Stimulated activated CD8-positive, alpha-beta memory T cell treated with anti-CD3 and anti-CD28 coated beads, Interleukin-2, amount 100 ng/mL, for 1 hour (primary cell): ENCODE measurements around the gene SOAT2.
"Not testable (repeated sequence)": the region's sequence is repeated elsewhere in the genome, so short reads cannot be mapped to it uniquely, and the experiment has no call there.

Experiments used
- DNase-seq, 2 donors: peaks; one replicate each; pipeline ENCODE4 v3.0.0-alpha.2; 2020; ENCODE audit warnings: low read depth in 2 of 2

SOAT2 gene

DNA sequence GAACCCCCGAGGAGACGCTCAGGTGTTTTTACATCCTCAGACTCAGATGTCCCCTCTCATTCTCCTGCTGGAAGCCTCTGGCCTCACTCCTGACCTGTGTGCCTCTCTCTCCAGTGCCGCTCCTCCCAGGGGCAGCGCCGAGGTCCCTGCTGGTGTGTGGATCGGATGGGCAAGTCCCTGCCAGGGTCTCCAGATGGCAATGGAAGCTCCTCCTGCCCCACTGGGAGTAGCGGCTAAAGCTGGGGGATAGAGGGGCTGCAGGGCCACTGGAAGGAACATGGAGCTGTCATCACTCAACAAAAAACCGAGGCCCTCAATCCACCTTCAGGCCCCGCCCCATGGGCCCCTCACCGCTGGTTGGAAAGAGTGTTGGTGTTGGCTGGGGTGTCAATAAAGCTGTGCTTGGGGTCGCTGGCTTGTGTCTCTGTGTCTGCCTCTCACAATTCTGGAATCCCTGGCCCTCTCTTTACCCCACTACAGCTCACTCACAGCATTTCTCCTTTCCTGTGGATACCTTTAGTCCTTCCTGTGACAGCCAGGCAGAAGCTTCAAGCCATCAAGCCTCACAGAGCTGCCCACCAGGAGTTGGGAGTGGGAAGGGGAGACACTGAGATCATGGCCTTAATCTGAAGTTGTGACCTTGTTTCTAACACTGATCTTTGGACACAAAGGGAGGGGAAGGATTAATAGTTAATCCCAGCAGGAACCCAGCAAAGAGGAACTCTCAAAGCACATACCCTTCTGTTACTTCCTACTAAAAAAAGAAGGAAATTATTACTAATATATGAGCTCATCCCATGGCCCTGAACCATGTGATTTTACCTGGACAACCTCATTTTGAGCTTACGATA lies 1.1 kb upstream of the SOAT2 start:
- no peak for DNase-seq

DNA sequence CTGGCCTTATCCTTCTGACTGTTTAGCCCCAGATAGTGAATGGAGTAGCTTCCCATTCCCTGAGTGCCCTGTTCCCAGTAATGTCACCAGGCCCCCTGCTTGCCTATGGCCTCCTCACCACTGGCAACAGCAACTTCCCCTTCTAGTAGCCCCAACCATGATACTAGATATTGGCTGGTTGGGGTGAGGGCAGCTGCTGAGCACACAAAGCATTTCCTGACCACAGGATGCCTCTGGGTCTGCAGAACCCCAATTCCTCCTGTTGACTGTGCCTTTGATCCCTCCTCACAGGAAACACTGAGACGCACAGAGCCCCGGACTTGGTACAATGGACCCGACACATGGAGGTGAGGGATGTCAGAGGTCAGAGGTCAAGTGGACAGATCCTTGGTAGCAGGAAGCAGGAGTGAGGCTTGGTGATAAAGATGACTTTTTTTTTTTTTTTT lies 597 bp downstream of the SOAT2 start:
- no peak for DNase-seq

DNA sequence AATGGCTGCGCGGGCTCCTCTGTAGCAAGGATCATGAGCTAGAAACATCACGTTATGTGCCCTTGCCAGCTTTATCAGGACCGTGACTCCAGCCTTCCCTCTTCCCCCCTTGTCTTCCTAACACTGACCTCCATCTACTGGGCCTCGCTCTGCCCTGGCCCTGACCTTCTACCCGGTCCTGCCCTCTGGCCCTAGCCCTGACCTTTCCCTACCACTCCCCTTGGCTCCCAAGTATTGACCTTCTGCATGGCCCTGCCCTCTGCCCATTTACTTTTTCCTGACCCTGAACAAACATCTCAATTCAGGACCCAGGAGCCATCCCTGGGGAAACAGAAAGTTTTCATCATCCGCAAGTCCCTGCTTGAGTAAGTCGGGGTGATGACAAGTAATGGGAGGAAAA lies 2.0 kb downstream of the SOAT2 start:
- no peak for DNase-seq

DNA sequence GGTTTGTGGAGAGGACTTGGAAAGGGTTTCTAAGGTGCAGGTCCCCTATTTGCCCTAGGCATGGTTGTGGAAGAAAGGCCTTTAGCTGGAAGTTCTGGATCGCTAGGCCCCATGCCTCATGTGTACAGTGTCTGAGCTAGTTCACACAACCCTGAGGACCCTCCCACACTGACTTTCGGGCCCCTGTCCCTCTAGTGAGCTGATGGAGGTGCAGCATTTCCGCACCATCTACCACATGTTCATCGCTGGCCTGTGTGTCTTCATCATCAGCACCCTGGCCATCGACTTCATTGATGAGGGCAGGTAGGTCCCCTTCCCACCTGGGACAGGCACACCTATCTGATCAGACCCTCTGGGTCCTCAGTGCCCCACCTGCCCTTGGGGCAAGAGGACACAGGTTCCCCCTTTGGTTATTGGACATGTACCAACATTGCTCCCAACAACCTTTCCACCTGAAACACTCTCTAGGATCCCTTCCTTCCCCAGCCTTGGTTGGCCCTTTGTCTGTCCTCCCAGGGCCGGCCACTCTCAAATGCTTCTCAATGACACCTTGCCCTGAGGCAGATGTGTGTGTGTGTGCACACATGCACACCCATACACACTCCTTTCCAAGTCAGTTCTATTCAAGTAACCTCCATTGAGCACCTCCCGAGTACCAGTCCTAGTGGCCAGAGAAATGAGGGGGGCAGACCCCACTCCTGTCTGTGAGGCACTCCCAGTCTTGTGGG lies 2.6 kb downstream of the SOAT2 start:
- DNase-seq = no peak

DNA sequence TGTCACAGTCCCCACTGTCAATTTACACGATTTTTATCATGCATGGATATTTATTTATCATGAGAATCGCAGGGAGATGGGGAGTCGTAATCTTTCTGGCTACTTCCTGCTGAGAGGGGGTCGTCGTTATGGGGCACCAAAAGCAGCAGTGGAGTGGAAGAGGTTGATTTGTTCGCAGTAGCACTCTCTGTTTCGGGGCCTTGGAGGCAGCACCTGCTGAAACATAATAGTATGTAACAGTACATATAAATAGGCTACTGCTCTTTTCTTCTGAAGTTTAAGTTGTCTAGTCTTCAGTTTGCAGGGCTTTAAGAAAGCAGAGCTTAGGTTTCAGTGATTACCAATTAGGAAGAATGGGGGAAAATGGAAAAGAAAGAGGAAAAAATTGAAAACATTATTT lies 3.8 kb downstream of the SOAT2 start:
- no peak for DNase-seq

DNA sequence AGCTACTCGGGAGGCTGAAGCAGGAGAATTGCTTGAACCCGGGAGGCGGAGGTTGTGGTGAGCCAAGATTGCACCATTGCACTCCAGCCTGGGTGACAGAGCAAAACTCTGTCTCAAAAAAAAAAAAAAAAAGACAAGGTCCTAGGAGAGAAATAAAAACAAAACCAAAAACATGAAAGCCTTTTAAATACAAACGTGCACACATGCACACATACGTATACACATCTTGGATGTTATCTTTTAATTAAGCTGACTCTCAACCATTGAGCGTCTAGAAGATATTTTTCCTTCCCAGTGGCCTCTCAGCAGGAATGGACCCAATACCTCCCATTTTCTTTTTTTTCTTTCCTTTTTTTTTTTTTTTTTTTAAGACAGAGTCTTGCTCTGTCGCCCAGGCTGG lies 9.1 kb downstream of the SOAT2 start:
- not testable (repeated sequence) for DNase-seq

DNA sequence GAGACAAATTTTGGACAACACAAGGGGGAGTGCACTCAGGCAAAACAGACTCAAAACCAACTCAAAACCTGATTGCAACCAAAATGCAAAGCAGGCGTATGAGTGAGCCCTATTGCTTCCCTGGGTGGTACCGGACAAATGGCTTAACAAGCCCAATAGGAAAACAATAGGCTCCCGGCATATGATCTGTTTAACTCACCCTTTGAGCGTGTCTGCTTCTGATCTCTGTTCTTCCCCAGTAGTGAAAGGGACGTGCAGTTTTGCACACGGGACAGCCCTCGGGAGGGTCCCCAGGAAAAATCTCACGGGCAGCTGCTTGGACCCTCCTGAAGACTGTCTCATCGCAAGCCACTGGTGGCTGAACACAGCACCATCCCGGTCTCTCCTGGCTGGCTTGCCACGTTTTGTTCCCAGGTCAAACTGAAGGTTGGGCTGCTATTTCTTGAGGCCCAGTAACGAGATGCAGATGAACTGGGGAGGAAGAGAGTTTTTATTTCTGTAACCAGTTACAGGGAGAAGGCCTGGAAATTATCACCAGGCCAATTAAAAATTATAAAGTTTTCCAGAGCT lies 9.9 kb downstream of the SOAT2 start:
- DNase-seq = no peak

DNA sequence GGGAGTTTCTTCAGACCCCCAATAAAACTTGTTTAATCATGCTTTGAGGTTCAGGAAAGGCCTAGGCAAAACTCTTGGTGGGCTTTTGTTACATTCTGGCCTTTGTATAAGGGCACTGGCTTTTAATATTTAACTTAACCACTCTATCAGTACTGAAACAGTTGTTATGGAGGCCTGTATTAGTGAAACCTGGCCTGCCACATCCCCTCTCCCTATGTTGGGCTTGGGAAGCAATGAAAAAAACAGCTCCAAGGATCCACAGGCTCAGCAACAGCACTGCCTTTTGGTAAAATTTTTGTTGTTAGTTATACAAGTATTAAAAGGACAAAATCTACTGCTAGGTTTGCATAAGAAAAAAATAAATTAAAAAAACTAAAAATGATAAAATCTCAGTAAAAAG lies 10.7 kb downstream of the SOAT2 start:
- DNase-seq = no peak

DNA sequence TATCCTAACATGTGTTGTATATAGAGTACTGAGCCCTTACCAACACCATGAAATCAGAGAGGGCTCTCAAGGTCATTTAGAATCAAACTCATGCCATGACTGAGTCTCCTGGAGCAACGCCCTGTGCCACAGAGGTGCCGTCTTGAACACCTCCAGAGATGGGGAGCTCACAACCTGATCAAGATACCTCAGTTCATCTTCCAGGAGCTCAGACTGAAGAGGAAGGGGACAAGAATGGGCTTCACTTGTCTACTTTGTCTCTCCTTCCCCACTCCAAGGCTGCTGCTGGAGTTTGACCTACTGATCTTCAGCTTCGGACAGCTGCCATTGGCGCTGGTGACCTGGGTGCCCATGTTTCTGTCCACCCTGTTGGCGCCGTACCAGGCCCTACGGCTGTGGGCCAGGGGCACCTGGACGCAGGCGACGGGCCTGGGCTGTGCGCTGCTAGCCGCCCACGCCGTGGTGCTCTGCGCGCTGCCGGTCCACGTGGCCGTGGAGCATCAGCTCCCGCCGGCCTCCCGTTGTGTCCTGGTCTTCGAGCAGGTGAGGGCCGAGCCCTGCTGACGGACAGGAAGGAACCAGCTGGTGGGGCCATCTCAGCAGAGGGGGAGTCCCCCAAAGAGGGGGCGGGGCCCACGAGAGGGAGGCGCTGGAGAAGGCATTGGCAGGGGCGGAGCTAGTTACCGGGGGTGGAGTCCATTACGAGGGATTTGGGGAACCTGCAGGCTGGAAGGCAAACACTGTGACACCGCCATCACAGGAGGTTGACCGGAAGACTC lies 12.0 kb downstream of the SOAT2 start:
- no peak for DNase-seq

DNA sequence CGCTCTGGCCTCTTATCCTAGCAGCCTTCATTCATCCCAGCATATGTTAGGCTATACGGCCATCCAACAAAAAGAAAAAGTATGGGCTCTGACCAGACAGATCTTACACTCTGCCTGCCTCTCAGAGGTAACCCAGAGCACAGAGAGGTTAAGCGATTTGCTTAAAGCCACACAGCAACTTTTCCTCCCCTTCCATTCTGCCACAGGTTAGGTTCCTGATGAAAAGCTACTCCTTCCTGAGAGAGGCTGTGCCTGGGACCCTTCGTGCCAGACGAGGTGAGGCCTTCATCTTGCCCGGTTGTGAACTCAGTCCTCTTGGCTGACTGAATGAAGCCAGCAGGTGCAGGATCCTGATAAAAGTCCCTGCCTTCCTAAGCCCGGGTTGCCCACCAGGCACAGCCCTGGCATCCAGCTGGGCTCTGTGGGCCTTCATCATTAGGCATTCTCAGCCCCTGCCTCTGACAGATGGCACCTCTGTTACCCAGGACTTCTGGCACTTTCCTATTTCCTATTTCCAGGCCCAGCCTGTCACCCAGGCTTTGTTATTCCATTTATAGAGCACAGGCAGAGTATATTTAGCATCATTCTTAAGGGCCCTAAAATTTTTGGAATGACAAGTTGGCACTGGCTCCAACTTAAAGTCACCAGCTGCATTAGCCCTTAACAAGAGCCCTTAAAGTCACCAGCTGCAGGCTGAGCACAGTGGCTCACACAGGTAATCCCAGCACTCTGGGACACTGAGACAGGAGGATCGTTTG lies 12.8 kb downstream of the SOAT2 start:
- DNase-seq = no peak

DNA sequence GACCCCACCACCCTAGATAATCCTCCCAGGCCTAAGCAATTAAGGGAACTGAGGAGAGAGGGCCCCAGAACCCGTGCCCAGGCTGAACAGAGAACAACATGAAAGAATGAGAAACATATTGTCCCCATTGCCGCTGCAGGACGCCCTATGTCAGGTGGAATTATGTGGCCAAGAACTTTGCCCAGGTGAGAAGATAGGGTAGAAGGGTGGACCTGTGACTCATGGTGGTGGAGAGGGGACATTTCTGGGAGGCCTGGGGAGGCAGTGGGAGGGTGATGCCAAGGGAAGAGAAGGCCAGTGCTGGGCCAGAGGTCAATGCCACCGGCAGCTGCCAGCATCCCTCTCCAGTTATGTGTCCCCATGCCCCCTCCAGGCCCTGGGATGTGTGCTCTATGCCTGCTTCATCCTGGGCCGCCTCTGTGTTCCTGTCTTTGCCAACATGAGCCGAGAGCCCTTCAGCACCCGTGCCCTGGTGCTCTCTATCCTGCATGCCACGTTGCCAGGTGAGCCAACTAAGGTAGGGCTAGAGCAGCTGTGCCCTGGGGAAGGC lies 15.5 kb downstream of the SOAT2 start:
- DNase-seq = no peak

DNA sequence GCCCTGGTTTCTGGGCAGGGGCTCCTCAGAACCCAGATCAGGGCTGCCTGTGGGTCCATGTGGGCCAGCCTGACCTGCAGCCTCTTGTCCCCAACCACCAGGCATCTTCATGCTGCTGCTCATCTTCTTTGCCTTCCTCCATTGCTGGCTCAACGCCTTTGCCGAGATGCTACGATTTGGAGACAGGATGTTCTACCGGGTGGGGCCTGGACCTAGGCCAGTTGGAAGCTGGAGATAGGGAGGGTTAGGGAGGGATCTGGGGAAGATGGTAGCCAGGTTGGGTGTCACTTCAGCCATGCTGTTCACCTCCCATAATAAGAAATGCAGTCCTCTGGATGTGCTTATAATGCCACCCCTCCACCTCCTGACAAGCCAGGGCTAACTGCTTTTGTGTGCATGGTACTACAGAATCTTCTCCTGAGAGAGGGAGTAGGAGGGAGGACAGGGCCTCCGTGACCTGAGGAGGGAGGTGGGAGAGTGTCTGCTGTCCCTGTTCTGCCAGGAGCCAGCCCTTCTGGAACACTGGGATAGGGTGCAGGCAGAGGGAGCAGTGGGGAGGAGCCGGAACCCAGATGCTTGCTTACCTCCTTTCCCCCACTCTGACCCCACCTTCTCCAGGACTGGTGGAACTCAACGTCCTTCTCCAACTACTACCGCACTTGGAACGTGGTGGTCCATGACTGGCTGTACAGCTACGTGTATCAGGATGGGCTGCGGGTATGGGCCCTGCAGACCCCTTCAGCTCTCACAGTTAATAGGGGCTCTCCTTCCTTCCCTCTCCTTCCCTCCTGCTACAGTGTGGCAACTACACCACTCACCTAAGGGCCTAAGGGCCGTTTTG lies 17.6 kb downstream of the SOAT2 start:
- no peak for DNase-seq

DNA sequence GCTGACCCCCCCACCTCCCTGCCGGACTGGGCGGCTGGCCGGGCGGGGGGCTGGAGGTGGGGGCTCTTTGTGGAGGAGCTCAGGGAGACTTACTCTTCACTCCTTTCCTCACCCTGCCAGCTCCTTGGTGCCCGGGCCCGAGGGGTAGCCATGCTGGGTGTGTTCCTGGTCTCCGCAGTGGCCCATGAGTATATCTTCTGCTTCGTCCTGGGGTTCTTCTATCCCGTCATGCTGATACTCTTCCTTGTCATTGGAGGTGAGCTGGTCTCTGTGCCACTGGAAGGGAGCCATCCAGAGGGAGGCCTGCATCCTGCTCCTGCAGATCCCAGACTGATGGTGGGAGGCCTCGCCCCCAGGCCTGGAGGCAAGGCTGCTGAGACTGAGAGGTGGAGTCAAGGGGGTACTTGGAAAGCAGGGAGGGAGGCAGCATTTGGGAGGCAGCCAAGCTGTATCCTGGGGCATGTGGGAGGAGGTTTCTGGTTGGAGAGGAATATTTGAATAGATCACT lies 19.7 kb downstream of the SOAT2 start:
- no peak for DNase-seq

DNA sequence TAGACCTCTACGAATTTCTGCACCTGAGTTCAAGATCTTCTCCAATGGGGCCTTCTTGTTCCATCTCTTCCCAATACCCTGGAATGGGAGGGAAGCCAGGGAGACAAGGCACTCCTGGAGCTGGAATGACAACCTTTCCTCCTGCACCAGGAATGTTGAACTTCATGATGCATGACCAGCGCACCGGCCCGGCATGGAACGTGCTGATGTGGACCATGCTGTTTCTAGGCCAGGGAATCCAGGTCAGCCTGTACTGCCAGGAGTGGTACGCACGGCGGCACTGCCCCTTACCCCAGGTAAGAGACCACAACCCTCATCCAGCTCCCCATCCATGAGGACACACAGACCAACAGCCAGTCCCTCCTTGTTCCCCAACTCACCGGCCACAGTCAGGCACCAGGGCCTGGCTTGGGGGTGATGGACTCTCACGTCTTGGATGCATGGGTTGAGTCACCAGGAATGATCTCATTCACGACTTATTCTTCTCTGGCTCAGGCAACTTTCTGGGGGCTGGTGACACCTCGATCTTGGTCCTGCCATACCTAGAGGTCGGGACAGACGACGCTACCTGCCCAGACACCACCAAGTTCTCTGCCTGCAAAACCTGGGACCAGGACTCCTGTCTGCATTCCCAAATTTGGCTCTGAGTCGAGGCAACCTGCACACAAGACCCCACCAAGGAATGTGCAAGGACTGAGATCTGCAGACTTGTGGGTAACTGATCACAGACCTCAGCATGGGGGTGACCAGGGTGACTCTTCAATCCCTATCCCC lies 20.5 kb downstream of the SOAT2 start:
- no peak for DNase-seq

DNA sequence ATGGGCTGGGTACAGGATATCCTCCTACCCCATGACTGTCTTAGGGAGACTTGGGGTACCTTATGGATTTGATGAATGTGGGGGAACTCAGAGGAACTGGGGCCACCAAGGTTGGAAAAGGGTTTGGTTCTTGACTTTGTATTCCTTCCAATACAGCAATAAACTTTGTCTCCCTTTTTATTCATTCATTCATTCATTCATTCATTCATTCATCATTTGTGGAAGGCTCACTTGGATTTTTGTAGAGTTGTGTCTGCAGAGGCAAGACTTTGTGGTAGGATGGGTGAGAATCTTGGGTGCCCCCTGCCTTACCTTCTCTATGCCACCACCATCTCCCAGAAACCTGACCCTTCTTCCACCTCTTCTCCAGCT lies 21.1 kb downstream of the SOAT2 start:
- DNase-seq = no peak

DNA sequence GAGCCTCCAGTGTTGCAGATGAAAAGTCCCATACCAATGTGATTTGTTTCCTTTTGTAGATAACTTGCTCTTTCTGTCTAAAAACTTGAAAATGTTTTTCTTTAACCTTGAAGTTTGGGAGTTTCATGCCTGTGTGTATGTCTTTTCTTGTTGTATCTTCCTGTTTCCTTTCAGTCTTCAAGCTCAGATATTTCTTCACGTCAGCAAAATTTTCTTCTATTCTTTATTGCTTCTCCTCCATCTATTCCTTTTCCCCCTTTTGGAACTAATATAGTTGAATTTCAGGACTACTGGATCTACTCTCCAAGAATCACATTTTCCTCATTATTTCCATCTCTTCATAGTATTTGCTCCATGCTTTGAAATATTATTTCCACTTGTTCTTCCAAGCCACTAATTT lies 23.9 kb downstream of the SOAT2 start:
- no peak for DNase-seq

DNA sequence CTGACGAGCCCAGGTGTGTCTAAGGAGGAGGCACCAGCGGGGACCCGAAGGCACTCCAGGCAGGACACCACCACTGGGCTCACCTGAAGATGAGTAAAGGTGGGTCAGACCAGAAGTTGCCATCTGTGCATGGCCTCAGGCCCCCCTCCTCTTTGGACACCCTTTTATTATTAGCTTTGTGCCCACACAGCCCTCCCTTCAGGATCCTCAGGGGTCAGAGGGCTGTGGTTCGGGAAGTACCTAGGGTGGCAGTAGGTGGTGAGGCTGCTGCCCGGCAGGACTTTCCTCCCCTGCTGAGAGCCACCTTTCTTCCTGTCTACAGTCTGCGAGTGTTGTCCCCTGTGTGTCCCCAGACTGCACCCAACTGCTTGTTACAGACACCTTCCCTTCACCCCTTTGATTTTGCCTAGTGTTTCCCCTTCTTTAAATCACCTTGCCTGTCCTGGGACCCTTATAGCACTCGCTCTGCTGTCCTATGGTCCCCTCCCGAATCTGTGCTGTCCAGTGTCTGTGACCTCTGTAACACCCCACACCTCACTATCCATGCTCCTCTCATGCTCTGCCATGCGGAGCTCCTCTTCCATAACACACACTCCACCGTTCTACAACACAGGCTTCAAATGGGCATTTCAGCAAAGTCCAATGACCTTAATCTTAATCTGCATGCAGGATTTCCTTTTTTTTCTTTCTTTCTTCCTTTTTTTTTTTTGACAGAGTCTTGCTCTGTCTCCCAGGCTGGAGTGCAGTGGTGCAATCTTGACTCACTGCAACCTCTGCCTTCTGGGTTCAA lies 25.7 kb downstream of the SOAT2 start:
- DNase-seq = no peak

DNA sequence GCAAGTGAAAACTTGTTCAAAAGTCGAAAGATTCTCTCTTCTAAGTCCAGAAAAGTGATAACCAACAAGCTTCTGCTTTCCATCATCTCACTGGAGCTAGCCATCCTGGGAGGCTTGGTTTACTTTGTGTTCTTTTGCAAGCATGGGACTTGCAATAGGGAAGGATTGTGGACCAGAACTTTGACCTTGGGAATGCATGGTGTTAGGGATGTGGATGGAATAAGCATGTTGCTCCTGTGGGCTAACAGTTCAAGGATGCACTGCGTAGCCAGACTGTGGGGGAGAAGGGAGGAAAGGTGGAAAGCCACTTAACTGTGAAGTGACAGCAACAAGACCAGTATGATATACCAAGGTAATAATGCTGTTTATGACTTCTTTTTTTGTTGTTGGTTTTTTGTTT lies 28.6 kb downstream of the SOAT2 start:
- DNase-seq = no peak
